GM18867 (cell line): ENCODE data around the gene TXNIP.
A peak's percentile ranks its signal among the peaks of the same experiment; 100 is the strongest.
"Not testable (repeated sequence)": the region's sequence is repeated elsewhere in the genome, so short reads cannot be mapped to it uniquely, and the experiment has no call there.

Experiments
- ATAC-seq: cut with Tn5 transposase; IDR thresholded peaks from one replicate; pipeline ENCODE4 v1.9.1; 2021; ENCODE audit warnings: mild to moderate bottlenecking, moderate library complexity; ENCODE audit not compliant: unreplicated experiment

Gene TXNIP

GRCh38 chr1:145996433-145997015, at the start of gene TXNIP:
Gene TXNIP, minus strand, starts transcription at chr1:145996579. Its CDS starts 313 bp downstream, at chr1:145996266.
- ATAC-seq = peak; percentile 94

- no peak for ATAC-seq
Observed at GRCh38 chr1:146039844-146040194, 43.4 kb upstream of the TXNIP start.

GRCh38 chr1:146036965-146037646, 40.7 kb upstream of the TXNIP start:
- peak; percentile 29 for ATAC-seq

- ATAC-seq = no peak
Observed at GRCh38 chr1:146036241-146036964, 40.0 kb upstream of the TXNIP start.

- ATAC-seq = no peak
Observed at GRCh38 chr1:146035048-146035423, 38.7 kb upstream of the TXNIP start.

- no peak for ATAC-seq
Observed at GRCh38 chr1:146032631-146033219, 36.3 kb upstream of the TXNIP start.

- ATAC-seq = no peak
Observed at GRCh38 chr1:146031476-146031875, 35.1 kb upstream of the TXNIP start.

- no peak for ATAC-seq
Observed at GRCh38 chr1:146029117-146029516, 32.7 kb upstream of the TXNIP start.

- ATAC-seq = not testable (repeated sequence)
Observed at GRCh38 chr1:146026650-146027049, 30.3 kb upstream of the TXNIP start.

- not testable (repeated sequence) for ATAC-seq
Observed at GRCh38 chr1:146025787-146026495, 29.6 kb upstream of the TXNIP start.

- no peak for ATAC-seq
Observed at GRCh38 chr1:146022403-146023127, 26.2 kb upstream of the TXNIP start.

GRCh38 chr1:146021622-146022402, 25.4 kb upstream of the TXNIP start, which contains the start of gene HJV:
Gene HJV, minus strand, starts transcription at chr1:146021735. Its CDS starts 1,504 bp downstream, at chr1:146020231.
- ATAC-seq = no peak

- no peak for ATAC-seq
Observed at GRCh38 chr1:146021050-146021445, 24.7 kb upstream of the TXNIP start.

- no peak for ATAC-seq
Observed at GRCh38 chr1:146020058-146021049, 24.0 kb upstream of the TXNIP start.

GRCh38 chr1:146019231-146020057, 23.1 kb upstream of the TXNIP start:
- ATAC-seq = no peak

- no peak for ATAC-seq
Observed at GRCh38 chr1:146016891-146017290, 20.5 kb upstream of the TXNIP start.

- ATAC-seq = no peak
Observed at GRCh38 chr1:146013559-146013922, 17.2 kb upstream of the TXNIP start.
